Mesodermal cell (in vitro differentiated cells): ENCODE measurements around the gene GRIK3.
"Not testable (repeated sequence)": the region's sequence is repeated elsewhere in the genome, so short reads cannot be mapped to it uniquely, and the experiment has no call there.

Experiments used
- H3K27ac ChIP-seq: 2 replicates; pipeline ENCODE4 v1.7.0; 2013; ENCODE audit warnings: mild to moderate bottlenecking, low read depth, low read length, moderate library complexity; ENCODE audit not compliant: severe bottlenecking
- H3K36me3 ChIP-seq: 2 replicates; pipeline ENCODE4 v1.7.1; 2013; ENCODE audit warnings: mild to moderate bottlenecking, low read length, moderate library complexity; ENCODE audit not compliant: control insufficient read depth, insufficient read depth
- H3K4me1 ChIP-seq: one replicate; pipeline ENCODE4 v1.7.1; 2013; ENCODE audit warnings: mild to moderate bottlenecking, low read length; ENCODE audit not compliant: insufficient read depth, control insufficient read depth, poor library complexity, severe bottlenecking
- H3K4me3 ChIP-seq: 2 replicates; pipeline ENCODE4 v1.7.0; 2013; ENCODE audit warnings: low read length, control low read depth, mild to moderate bottlenecking; ENCODE audit not compliant: insufficient read depth, poor library complexity, severe bottlenecking; ENCODE audit errors: extremely low read depth
- H3K9me3 ChIP-seq: 2 replicates; pipeline ENCODE4 v1.7.1; 2013; ENCODE audit warnings: mild to moderate bottlenecking, low read length, moderate library complexity; ENCODE audit not compliant: control insufficient read depth
- WGBS, 2 experiments: methylation state at CpG; one replicate each; pipeline ENCODE4 v1.1.5; 2013; ENCODE audit warnings: missing lambda C conversion rate in 2 of 2; ENCODE audit not compliant: insufficient coverage in 2 of 2; 5-methylcytosine and 5-hydroxymethylcytosine counted together

GRIK3 gene

GRCh38 chr1:36909946-36910725 lies 124.2 kb downstream of the GRIK3 start:
- 78 to 79% methylated on average over 6 to 8 of the region's 10 CpGs for WGBS, 2 experiments
- Histone ChIP-seq H3K4me1 (no peaks in the 10 kb centered on the region), H3K9me3 (no peaks in the 10 kb centered on the region), H3K4me3 (no peak overlapping the region), H3K27ac (no peak overlapping the region), H3K36me3 (no peaks in the 10 kb centered on the region)

- H3K9me3 ChIP-seq, H3K4me1 ChIP-seq, H3K36me3 ChIP-seq, H3K4me3 ChIP-seq, H3K27ac ChIP-seq: not testable (repeated sequence)
- 89% methylated on average over 10 of the region's 10 CpGs for WGBS, 2 experiments
Measured at GRCh38 chr1:36909359-36909758, 125.0 kb downstream of the GRIK3 start.

GRCh38 chr1:36908096-36908495 lies 126.2 kb downstream of the GRIK3 start:
- Histone ChIP-seq H3K9me3 (no peaks in the 10 kb centered on the region), H3K4me3 (no peak overlapping the region)
- 84 to 100% methylated on average over 1 to 2 of the region's 3 CpGs for WGBS, 2 experiments

GRCh38 chr1:36906555-36906954 lies 127.8 kb downstream of the GRIK3 start:
- Histone ChIP-seq H3K9me3 (no peaks in the 10 kb centered on the region), H3K36me3 (no peaks in the 10 kb centered on the region), H3K4me3 (no peak overlapping the region), H3K27ac (no peak overlapping the region), H3K4me1 (no peaks in the 10 kb centered on the region)
- 81 to 94% methylated on average over 1 to 3 of the region's 3 CpGs for WGBS, 2 experiments

More at GRCh38 chr1:36908096-36908495, 126.2 kb downstream of the GRIK3 start:
- no peaks in the 10 kb centered on the region for H3K36me3 ChIP-seq
- no peaks in the 10 kb centered on the region for H3K4me1 ChIP-seq
- H3K27ac ChIP-seq = no peak overlapping the region

GRCh38 chr1:36905941-36906340 lies 128.4 kb downstream of the GRIK3 start:
- no peaks in the 10 kb centered on the region for H3K9me3 ChIP-seq
- 81 to 85% methylated on average over 2 to 3 of the region's 3 CpGs for WGBS, 2 experiments
- H3K36me3 ChIP-seq = no peaks in the 10 kb centered on the region
- no peak overlapping the region for H3K4me3 ChIP-seq
- no peaks in the 10 kb centered on the region for H3K4me1 ChIP-seq
- H3K27ac ChIP-seq = no peak overlapping the region

- H3K4me1 ChIP-seq = no peaks in the 10 kb centered on the region
- H3K27ac ChIP-seq = no peak overlapping the region
- no peak overlapping the region for H3K4me3 ChIP-seq
- 78 to 86% methylated on average over 1 of the region's 1 CpG for WGBS, 2 experiments
- H3K36me3 ChIP-seq = no peaks in the 10 kb centered on the region
- H3K9me3 ChIP-seq = peaks cover 5% of the 10 kb centered on the region
Measured at GRCh38 chr1:36900128-36900527, 134.2 kb downstream of the GRIK3 start.

GRCh38 chr1:36897813-36898212 lies 136.5 kb downstream of the GRIK3 start:
- H3K27ac ChIP-seq, H3K9me3 ChIP-seq, H3K4me3 ChIP-seq, H3K4me1 ChIP-seq, H3K36me3 ChIP-seq: not testable (repeated sequence)

GRCh38 chr1:36894824-36895223 lies 139.5 kb downstream of the GRIK3 start:
- H3K4me3 ChIP-seq = no peak overlapping the region
- H3K27ac ChIP-seq = no peak overlapping the region
- WGBS, 2 experiments = 83% methylated on average over 1 of the region's 3 CpGs; no CpG with 5 or more reads in 1 of the 2 experiments
- H3K4me1 ChIP-seq = no peaks in the 10 kb centered on the region
- no peaks in the 10 kb centered on the region for H3K36me3 ChIP-seq
- H3K9me3 ChIP-seq = peaks cover 5% of the 10 kb centered on the region

- H3K36me3 ChIP-seq = no peaks in the 10 kb centered on the region
- no peaks in the 10 kb centered on the region for H3K9me3 ChIP-seq
- H3K27ac ChIP-seq = no peak overlapping the region
- H3K4me3 ChIP-seq = no peak overlapping the region
- H3K4me1 ChIP-seq = no peaks in the 10 kb centered on the region
- WGBS, 2 experiments = 82 to 97% methylated on average over 7 to 9 of the region's 9 CpGs
Measured at GRCh38 chr1:36890776-36891175, 143.5 kb downstream of the GRIK3 start.

GRCh38 chr1:36889478-36890226 lies 144.7 kb downstream of the GRIK3 start:
- H3K9me3 ChIP-seq = no peaks in the 10 kb centered on the region
- WGBS, 2 experiments = 78 to 88% methylated on average over 3 to 5 of the region's 7 CpGs
- no peak overlapping the region for H3K27ac ChIP-seq
- H3K36me3 ChIP-seq = no peaks in the 10 kb centered on the region
- H3K4me1 ChIP-seq = no peaks in the 10 kb centered on the region
- H3K4me3 ChIP-seq = no peak overlapping the region
